GM20000 (cell line): Measurements from ENCODE around the gene KCNAB1.
"Not testable (repeated sequence)": the region's sequence is repeated elsewhere in the genome, so short reads cannot be mapped to it uniquely, and the experiment has no call there.

Experiments used
- DNase-seq: peaks from one replicate; pipeline ENCODE4 v3.0.0; 2012; ENCODE audit warnings: low spot score
- TF ChIP-seq, protein P1 (sequence below): IDR thresholded peaks from 2 replicates; pipeline ENCODE4 v1.5.1; 2012; ENCODE audit warnings: mild to moderate bottlenecking, control low read depth; ENCODE audit errors: extremely low read depth, missing control alignments

KCNAB1 gene

GRCh38 chr3:156552973-156553372, 432.6 kb downstream of the KCNAB1 start:
- no peak for DNase-seq
- TF ChIP-seq, protein P1, sequence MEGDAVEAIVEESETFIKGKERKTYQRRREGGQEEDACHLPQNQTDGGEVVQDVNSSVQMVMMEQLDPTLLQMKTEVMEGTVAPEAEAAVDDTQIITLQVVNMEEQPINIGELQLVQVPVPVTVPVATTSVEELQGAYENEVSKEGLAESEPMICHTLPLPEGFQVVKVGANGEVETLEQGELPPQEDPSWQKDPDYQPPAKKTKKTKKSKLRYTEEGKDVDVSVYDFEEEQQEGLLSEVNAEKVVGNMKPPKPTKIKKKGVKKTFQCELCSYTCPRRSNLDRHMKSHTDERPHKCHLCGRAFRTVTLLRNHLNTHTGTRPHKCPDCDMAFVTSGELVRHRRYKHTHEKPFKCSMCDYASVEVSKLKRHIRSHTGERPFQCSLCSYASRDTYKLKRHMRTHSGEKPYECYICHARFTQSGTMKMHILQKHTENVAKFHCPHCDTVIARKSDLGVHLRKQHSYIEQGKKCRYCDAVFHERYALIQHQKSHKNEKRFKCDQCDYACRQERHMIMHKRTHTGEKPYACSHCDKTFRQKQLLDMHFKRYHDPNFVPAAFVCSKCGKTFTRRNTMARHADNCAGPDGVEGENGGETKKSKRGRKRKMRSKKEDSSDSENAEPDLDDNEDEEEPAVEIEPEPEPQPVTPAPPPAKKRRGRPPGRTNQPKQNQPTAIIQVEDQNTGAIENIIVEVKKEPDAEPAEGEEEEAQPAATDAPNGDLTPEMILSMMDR, result no peak

GRCh38 chr3:156553705-156554356, 433.5 kb downstream of the KCNAB1 start:
- no peak for DNase-seq
- TF ChIP-seq, protein P1, result no peak

DNA sequence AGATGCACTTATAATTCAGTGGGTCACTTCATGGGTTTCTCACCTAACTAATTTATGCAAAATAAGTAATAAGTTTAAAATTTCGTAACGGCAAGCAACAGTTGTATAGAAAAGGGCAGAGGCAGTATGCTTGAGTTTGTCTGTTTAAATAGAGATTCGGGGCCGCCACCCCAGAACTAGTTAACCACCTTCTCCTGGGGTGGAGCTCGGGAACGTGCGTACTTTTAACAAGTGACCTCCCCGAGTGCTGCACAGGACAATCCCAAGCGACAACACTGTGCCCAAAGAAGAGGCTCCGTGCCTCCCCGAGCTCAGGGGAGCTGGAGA, 434.1 kb downstream of the KCNAB1 start:
- TF ChIP-seq, protein P1, result no peak
- peak; percentile 11 for DNase-seq

- TF ChIP-seq, protein P1, result no peak
- peak; percentile 94 for DNase-seq
These were observed 434.7 kb downstream of the KCNAB1 start, which contains the start of gene SSR3 for GRCh38 chr3:156554842-156555687. Gene SSR3, minus strand, starts transcription at chr3:156555117. Its CDS starts 28 bp downstream, at chr3:156555089.

GRCh38 chr3:156558389-156558788, 438.0 kb downstream of the KCNAB1 start:
- TF ChIP-seq, protein P1, result no peak

GRCh38 chr3:156559321-156559720, 438.9 kb downstream of the KCNAB1 start:
- TF ChIP-seq, protein P1, result no peak
- DNase-seq, result no peak

More at GRCh38 chr3:156558389-156558788, 438.0 kb downstream of the KCNAB1 start:
- DNase-seq, result no peak

DNA sequence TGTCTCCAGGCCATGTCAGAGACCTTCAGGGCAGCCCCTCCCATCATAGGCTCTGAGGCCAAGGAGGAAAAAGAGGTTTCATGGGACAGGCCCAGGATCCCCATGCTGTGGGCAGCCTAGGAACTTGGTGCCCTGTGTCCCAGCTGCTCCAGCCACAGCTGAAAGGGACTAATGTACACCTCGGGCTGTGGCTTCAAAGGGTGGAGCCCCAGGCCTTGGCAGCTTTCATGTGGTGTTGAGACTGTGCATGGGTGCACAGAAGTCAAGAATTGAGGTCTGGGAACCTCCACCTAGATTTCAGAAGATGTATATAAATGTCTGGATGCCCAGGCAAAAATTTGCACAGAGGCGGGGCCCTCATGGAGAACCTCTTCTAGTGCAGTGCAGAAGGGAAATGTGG, 441.2 kb downstream of the KCNAB1 start:
- DNase-seq, result no peak
- TF ChIP-seq, protein P1, result no peak

GRCh38 chr3:156562486-156562885, 442.1 kb downstream of the KCNAB1 start:
- DNase-seq, result not testable (repeated sequence)
